SK-N-SH (cell line): ENCODE measurements around the gene DLD.

Experiments
- EP300 ChIP-seq, 2 experiments: IDR thresholded peaks; 2 replicates each; pipeline versions ENCODE4 v1.4.0 to v1.6.1; 2012; ENCODE audit warnings: borderline replicate concordance in 1 of 2, low read depth in 1 of 2, low read length in 1 of 2
- EZH2phosphoT487 ChIP-seq: fragments of 200-600 bp; sonication (generic); IDR thresholded peaks from 2 replicates; pipeline ENCODE4 v1.6.1; 2017; ENCODE audit warnings: low read depth, mixed run types, mild to moderate bottlenecking, antibody characterized with exemption, moderate library complexity, borderline replicate concordance
- FOXM1 ChIP-seq: IDR thresholded peaks from 2 replicates; pipeline ENCODE4 v1.4.0; 2012; ENCODE audit warnings: low read depth, mild to moderate bottlenecking
- RAD21 ChIP-seq: IDR thresholded peaks from 2 replicates; pipeline ENCODE4 v1.6.1; 2012; ENCODE audit warnings: mild to moderate bottlenecking, low read length
- YY1 ChIP-seq: IDR thresholded peaks from 2 replicates; pipeline ENCODE4 v1.4.0; 2012; ENCODE audit warnings: low read depth, mild to moderate bottlenecking
- TF ChIP-seq, protein P1 (sequence below): fragments of 200-600 bp; sonication (generic); IDR thresholded peaks from 2 replicates; pipeline ENCODE4 v1.6.1; 2017; ENCODE audit warnings: antibody characterized with exemption, mild to moderate bottlenecking, moderate library complexity

DNA sequence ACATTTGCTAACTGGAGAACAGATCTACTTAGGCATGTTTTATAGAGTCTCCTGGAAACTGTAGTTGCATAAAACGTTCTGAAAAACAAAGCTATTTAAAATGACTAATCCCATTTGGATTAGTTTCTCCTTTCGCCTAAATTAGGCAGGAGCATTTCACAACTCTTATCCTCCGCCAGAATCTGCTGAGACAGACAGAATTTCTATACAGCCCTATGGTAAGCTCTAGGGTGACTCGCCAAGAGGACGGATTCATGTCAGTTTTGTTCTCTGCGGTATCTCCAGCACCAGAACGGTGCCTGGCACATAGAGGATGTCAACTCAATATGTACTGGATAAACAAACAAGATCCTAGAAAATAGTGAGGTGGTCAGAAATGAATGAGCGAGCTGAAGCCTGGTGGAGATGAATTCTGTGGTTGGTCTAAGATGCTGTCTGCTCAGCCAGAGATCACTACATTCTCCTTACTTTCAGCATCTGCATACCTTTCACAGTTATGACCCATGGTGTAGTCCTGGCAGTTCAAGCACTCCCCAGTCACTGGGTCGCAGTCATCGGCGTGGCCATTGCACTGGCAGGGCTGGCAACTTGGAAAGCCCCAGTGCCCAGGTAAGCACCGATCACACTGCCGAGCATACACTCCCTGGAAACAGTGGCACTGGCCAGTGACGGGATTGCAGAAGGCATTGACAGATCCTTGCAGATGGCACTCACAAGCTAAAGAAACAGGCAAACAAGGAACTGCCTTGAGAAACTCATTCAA is 68.0 kb downstream of the DLD start:
- TF ChIP-seq EZH2phosphoT487: no peak
- TF ChIP-seq, protein P1, sequence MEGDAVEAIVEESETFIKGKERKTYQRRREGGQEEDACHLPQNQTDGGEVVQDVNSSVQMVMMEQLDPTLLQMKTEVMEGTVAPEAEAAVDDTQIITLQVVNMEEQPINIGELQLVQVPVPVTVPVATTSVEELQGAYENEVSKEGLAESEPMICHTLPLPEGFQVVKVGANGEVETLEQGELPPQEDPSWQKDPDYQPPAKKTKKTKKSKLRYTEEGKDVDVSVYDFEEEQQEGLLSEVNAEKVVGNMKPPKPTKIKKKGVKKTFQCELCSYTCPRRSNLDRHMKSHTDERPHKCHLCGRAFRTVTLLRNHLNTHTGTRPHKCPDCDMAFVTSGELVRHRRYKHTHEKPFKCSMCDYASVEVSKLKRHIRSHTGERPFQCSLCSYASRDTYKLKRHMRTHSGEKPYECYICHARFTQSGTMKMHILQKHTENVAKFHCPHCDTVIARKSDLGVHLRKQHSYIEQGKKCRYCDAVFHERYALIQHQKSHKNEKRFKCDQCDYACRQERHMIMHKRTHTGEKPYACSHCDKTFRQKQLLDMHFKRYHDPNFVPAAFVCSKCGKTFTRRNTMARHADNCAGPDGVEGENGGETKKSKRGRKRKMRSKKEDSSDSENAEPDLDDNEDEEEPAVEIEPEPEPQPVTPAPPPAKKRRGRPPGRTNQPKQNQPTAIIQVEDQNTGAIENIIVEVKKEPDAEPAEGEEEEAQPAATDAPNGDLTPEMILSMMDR: no peak
- TF ChIP-seq FOXM1: no peak
- TF ChIP-seq RAD21: no peak
- no peak for TF ChIP-seq EP300 (IDR thresholded peaks at IDR 0.05; ENCODE audit: borderline replicate concordance in 1 of 2, low read depth in 1 of 2, low read length in 1 of 2)
- no peak for TF ChIP-seq YY1
